Hepatocyte (in vitro differentiated cells): ENCODE results near the gene ZNF212. TPM values are rescaled to one million over a fixed set of nuclear protein-coding genes. Genes with fewer than 3 reads are reported as not detected.
"Not testable (repeated sequence)": the region's sequence is repeated elsewhere in the genome, so short reads cannot be mapped to it uniquely, and the experiment has no call there.

Source experiments
- DNase-seq: peaks from one replicate; pipeline ENCODE4 v3.0.0-alpha.2; 2016; ENCODE audit warnings: low spot score
- H2AFZ ChIP-seq: fragments of 200-600 bp; sonication (generic); 2 replicates; pipeline ENCODE4 v1.6.0; 2016; ENCODE audit warnings: antibody characterized with exemption, mild to moderate bottlenecking
- H3K27ac ChIP-seq: fragments of 200-600 bp; sonication (generic); 2 replicates; pipeline ENCODE4 v1.5.1; 2016; ENCODE audit warnings: mild to moderate bottlenecking
- H3K27me3 ChIP-seq: fragments of 200-600 bp; sonication (generic); 2 replicates; pipeline ENCODE4 v1.6.1; 2016
- H3K36me3 ChIP-seq: fragments of 200-600 bp; sonication (generic); replicated peaks from 2 replicates; pipeline ENCODE4 v1.5.1; 2016; ENCODE audit warnings: low read depth; ENCODE audit not compliant: insufficient read depth
- H3K4me1 ChIP-seq: fragments of 200-600 bp; sonication (generic); 2 replicates; pipeline ENCODE4 v1.5.1; 2016; ENCODE audit warnings: mild to moderate bottlenecking, moderate library complexity; ENCODE audit not compliant: insufficient read depth
- H3K4me2 ChIP-seq: fragments of 200-600 bp; sonication (generic); 2 replicates; pipeline ENCODE4 v1.6.0; 2016
- H3K4me3 ChIP-seq: fragments of 200-600 bp; sonication (generic); 2 replicates; pipeline ENCODE4 v1.5.1; 2016; ENCODE audit warnings: mild to moderate bottlenecking
- H3K79me2 ChIP-seq: fragments of 200-600 bp; sonication (generic); 2 replicates; pipeline ENCODE4 v1.6.0; 2017; ENCODE audit warnings: mild to moderate bottlenecking
- H3K9me2 ChIP-seq: fragments of 200-600 bp; sonication (generic); replicated peaks from 2 replicates; pipeline ENCODE4 v1.6.0; 2017; ENCODE audit warnings: mild to moderate bottlenecking; ENCODE audit not compliant: insufficient read depth
- H3K9me3 ChIP-seq: fragments of 200-600 bp; sonication (generic); 2 replicates; pipeline ENCODE4 v1.5.1; 2016; ENCODE audit warnings: low read depth, mild to moderate bottlenecking
- H4K20me1 ChIP-seq: fragments of 200-600 bp; sonication (generic); 2 replicates; pipeline ENCODE4 v1.6.0; 2016; ENCODE audit warnings: mild to moderate bottlenecking; ENCODE audit not compliant: insufficient read depth, poor library complexity, severe bottlenecking
- CTCF ChIP-seq: fragments of 200-600 bp; sonication (generic); IDR thresholded peaks from 2 replicates; pipeline ENCODE4 v1.5.1; 2016; ENCODE audit warnings: antibody characterized with exemption, mild to moderate bottlenecking; ENCODE audit not compliant: poor library complexity
- EZH2 ChIP-seq: fragments of 200-600 bp; sonication (generic); IDR thresholded peaks from 2 replicates; pipeline ENCODE4 v1.6.1; 2016; ENCODE audit warnings: antibody characterized with exemption, mild to moderate bottlenecking, borderline replicate concordance
- EZH2phosphoT487 ChIP-seq: fragments of 200-600 bp; sonication (generic); IDR thresholded peaks from one replicate; pipeline ENCODE4 v1.6.1; 2018; ENCODE audit warnings: antibody characterized with exemption, mild to moderate bottlenecking, low read depth, moderate library complexity; ENCODE audit not compliant: unreplicated experiment, severe bottlenecking
- WGBS: methylation state at CpG from one replicate; pipeline ENCODE4 v1.1.6; 2016; ENCODE audit warnings: low lambda C conversion rate; ENCODE audit errors: missing lambda C conversion rate; 5-methylcytosine and 5-hydroxymethylcytosine counted together
- polyA plus RNA-seq: library from polyadenylated mRNA; unstranded; fragments of >200 nt; fragmentation: Nextera tagmentation; extraction: Ambion mirVana; gene quantifications from 2 replicates; pipeline ENCODE4 v1.2.1, GENCODE V29; 2016
- total RNA-seq: library from RNA; depleted of rRNA; stranded (reverse); fragments of >200 nt; gene quantifications from 2 replicates; pipeline ENCODE4 v1.2.3, GENCODE V29; 2014

Gene ZNF212
- total and polyA plus RNA-seq, 2 experiments from 2014 or later: 4.6 to 9.9 TPM

- 96% methylated on average over 19 of the region's 19 CpGs for WGBS
- Histone ChIP-seq H3K4me3 (no peak overlapping the region), H3K9me3 (no peaks in the 10 kb centered on the region), H3K79me2 (no peaks in the 10 kb centered on the region), H3K4me1 (no peaks in the 10 kb centered on the region), H3K36me3 (no peaks in the 10 kb centered on the region), H2AFZ (no peak overlapping the region), H3K27me3 (no peaks in the 10 kb centered on the region), H3K9me2 (no peaks in the 10 kb centered on the region), H3K4me2 (no peak overlapping the region), H3K27ac (no peak overlapping the region), H4K20me1 (no peaks in the 10 kb centered on the region)
- TF ChIP-seq CTCF: no peak
- TF ChIP-seq EZH2: no peak
- no peak for TF ChIP-seq EZH2phosphoT487
- DNase-seq: no peak
Measured at GRCh38 chr7:149225106-149225505, 14.3 kb upstream of the ZNF212 start.

- no peak for TF ChIP-seq CTCF
- no peak for TF ChIP-seq EZH2
- no peak for TF ChIP-seq EZH2phosphoT487
- Histone ChIP-seq H3K36me3 (no peaks in the 10 kb centered on the region), H2AFZ (no peak overlapping the region), H3K27ac (no peak overlapping the region), H4K20me1 (no peaks in the 10 kb centered on the region), H3K4me2 (no peak overlapping the region), H3K27me3 (no peaks in the 10 kb centered on the region), H3K9me3 (no peaks in the 10 kb centered on the region), H3K9me2 (no peaks in the 10 kb centered on the region), H3K79me2 (no peaks in the 10 kb centered on the region), H3K4me3 (no peak overlapping the region), H3K4me1 (no peaks in the 10 kb centered on the region)
- over 99% methylated on average over 22 of the region's 22 CpGs for WGBS
- DNase-seq: no peak
Measured at GRCh38 chr7:149225656-149226055, 13.8 kb upstream of the ZNF212 start.

GRCh38 chr7:149226366-149226765, 13.1 kb upstream of the ZNF212 start:
- H3K4me1 ChIP-seq, H4K20me1 ChIP-seq, DNase-seq, H3K79me2 ChIP-seq, H3K27ac ChIP-seq, H3K27me3 ChIP-seq, H3K4me2 ChIP-seq, H3K9me3 ChIP-seq, H3K36me3 ChIP-seq, H3K4me3 ChIP-seq, H2AFZ ChIP-seq, H3K9me2 ChIP-seq: not testable (repeated sequence)
- WGBS: 96% methylated on average over 17 of the region's 17 CpGs

GRCh38 chr7:149226840-149227494, 12.5 kb upstream of the ZNF212 start:
- TF ChIP-seq EZH2: no peak
- TF ChIP-seq EZH2phosphoT487: no peak
- no peak for TF ChIP-seq CTCF
- Histone ChIP-seq H2AFZ (no peak overlapping the region), H3K9me3 (no peaks in the 10 kb centered on the region), H4K20me1 (no peaks in the 10 kb centered on the region), H3K4me3 (no peak overlapping the region), H3K4me1 (no peaks in the 10 kb centered on the region), H3K79me2 (no peaks in the 10 kb centered on the region), H3K9me2 (no peaks in the 10 kb centered on the region), H3K27me3 (no peaks in the 10 kb centered on the region), H3K27ac (no peak overlapping the region), H3K4me2 (no peak overlapping the region), H3K36me3 (no peaks in the 10 kb centered on the region)
- WGBS: 82% methylated on average over 6 of the region's 6 CpGs
- DNase-seq: no peak
